Uterus (tissue), 2 donors: ENCODE results near the gene PRSS57.

ENCODE experiments used
- CTCF ChIP-seq, 4 experiments: fragments of 200-600 bp in 2 of 4; fragments of 450-650 bp in 2 of 4; sonication (generic) in 2 of 4; IDR thresholded peaks; one replicate each; pipeline ENCODE4 v1.5.1; 2016 to 2019; ENCODE audit warnings: antibody characterized with exemption in 4 of 4, mild to moderate bottlenecking in 2 of 4, moderate library complexity in 1 of 4
- POLR2A ChIP-seq, 2 donors: fragments of 450-650 bp; IDR thresholded peaks; one replicate each; pipeline ENCODE4 v1.6.1; 2016; ENCODE audit warnings: antibody characterized with exemption in 2 of 2, mild to moderate bottlenecking in 1 of 2, moderate library complexity in 1 of 2

GRCh38 chr19:738509-739128 is 43.4 kb upstream of the PRSS57 start:
- TF ChIP-seq CTCF (IDR thresholded peaks at IDR 0.05) (no peak), POLR2A (IDR thresholded peaks at IDR 0.05) (no peak)
